ENCODE results near the gene C11orf98.

- TF ChIP-seq CTCF (IDR thresholded peaks at IDR 0.05) (no peak), USF2 (CRISPR knock-in tag; IDR thresholded peaks at IDR 0.05) (no peak), TEAD4 (CRISPR knock-in tag; IDR thresholded peaks at IDR 0.05) (no peak), CBFB (CRISPR knock-in tag; IDR thresholded peaks at IDR 0.05; ENCODE audit: low read depth) (no peak), MAX (CRISPR knock-in tag; IDR thresholded peaks at IDR 0.05) (no peak), ATF2 (CRISPR knock-in tag; IDR thresholded peaks at IDR 0.05; ENCODE audit: borderline replicate concordance, low read depth) (no peak), NFYB (CRISPR knock-in tag; conservative IDR thresholded peaks at IDR 0.05; ENCODE audit: low read depth) (no peak), ATF3 (CRISPR knock-in tag; conservative IDR thresholded peaks at IDR 0.05) (no peak), FOXP4 (CRISPR knock-in tag; IDR thresholded peaks at IDR 0.05) (no peak)
Observed at GRCh38 chr11:62664405-62665074, 470 bp downstream of the C11orf98 start.

Data from WTC11 (cell line).